ENCODE data around the gene MCC.

MCC gene

GRCh38 chr5:113452941-113453340, 35.3 kb downstream of the MCC start:
- DNase-seq (ENCODE audit: low spot score): no peak
- no peak for TF ChIP-seq CTCF (conservative IDR thresholded peaks at IDR 0.05; ENCODE audit: low read depth)
- CTCF ChIA-PET: no interaction called here
- H3K27ac ChIP-seq: no peak overlapping the region
- POLR2A ChIA-PET (ENCODE audit: low non-redundant PET): no interaction called here

- ChIA-PET CTCF (no interaction called here), POLR2A (ENCODE audit: low non-redundant PET) (no interaction called here)
- no peak overlapping the region for H3K27ac ChIP-seq
- no peak for DNase-seq (ENCODE audit: low spot score)
- TF ChIP-seq CTCF (conservative IDR thresholded peaks at IDR 0.05; ENCODE audit: low read depth): no peak
Observed at GRCh38 chr5:113451797-113452196, 36.5 kb downstream of the MCC start.

- no peak for DNase-seq (ENCODE audit: low spot score)
- POLR2A ChIA-PET (ENCODE audit: low non-redundant PET): no interaction called here
- TF ChIP-seq CTCF (conservative IDR thresholded peaks at IDR 0.05; ENCODE audit: low read depth): no peak
- H3K27ac ChIP-seq: no peak overlapping the region
- CTCF ChIA-PET: no interaction called here
Observed at GRCh38 chr5:113450929-113451328, 37.3 kb downstream of the MCC start.

- POLR2A ChIA-PET (ENCODE audit: low non-redundant PET): no interaction called here
- no peak for DNase-seq (ENCODE audit: low spot score)
- CTCF ChIA-PET: no interaction called here
- H3K27ac ChIP-seq: no peak overlapping the region
- no peak for TF ChIP-seq CTCF (conservative IDR thresholded peaks at IDR 0.05; ENCODE audit: low read depth)
Observed at GRCh38 chr5:113450462-113450861, 37.8 kb downstream of the MCC start.

GRCh38 chr5:113448252-113448651, 40.0 kb downstream of the MCC start:
- CTCF ChIA-PET: interaction anchor here (0.7 kb wide), 1 partner anchor 68 kb away, joined by 3 read pairs; no protein-coding TSS in a partner anchor

GRCh38 chr5:113447498-113448050, 40.7 kb downstream of the MCC start:
- H3K27ac ChIP-seq: no peak overlapping the region
- TF ChIP-seq CTCF (conservative IDR thresholded peaks at IDR 0.05; ENCODE audit: low read depth): no peak
- no peak for DNase-seq (ENCODE audit: low spot score)
- ChIA-PET POLR2A (ENCODE audit: low non-redundant PET) (interaction anchor here (0.7 kb wide), 1 partner anchor 525 kb away, joined by 3 read pairs; no protein-coding TSS in a partner anchor), CTCF (interaction anchor here (0.7 kb wide), 1 partner anchor 69 kb away, joined by 3 read pairs; no protein-coding TSS in a partner anchor)

More at GRCh38 chr5:113448252-113448651, 40.0 kb downstream of the MCC start:
- H3K27ac ChIP-seq: no peak overlapping the region
- TF ChIP-seq CTCF (conservative IDR thresholded peaks at IDR 0.05; ENCODE audit: low read depth): no peak
- POLR2A ChIA-PET (ENCODE audit: low non-redundant PET): interaction anchor here (0.7 kb wide), 1 partner anchor 525 kb away, joined by 3 read pairs; no protein-coding TSS in a partner anchor
- DNase-seq (ENCODE audit: low spot score): no peak
